HEK293 (cell line): ENCODE measurements around the gene BICD2.

Experiments
- CTCF ChIP-seq: fragments of 450-650 bp; formaldehyde crosslinking; IDR thresholded peaks from 2 replicates; pipeline ENCODE4 v1.5.1; 2016; ENCODE audit warnings: missing biosample characterization, missing genetic modification characterization
- KLF16 ChIP-seq: fragments of 450-650 bp; formaldehyde crosslinking; IDR thresholded peaks from 2 replicates; pipeline ENCODE4 v1.5.1; 2017; ENCODE audit warnings: missing biosample characterization, missing genetic modification characterization
- REST ChIP-seq: fragments of 450-650 bp; formaldehyde crosslinking; IDR thresholded peaks from 2 replicates; pipeline ENCODE4 v1.5.1; 2016; ENCODE audit warnings: missing biosample characterization, missing genetic modification characterization
- SALL2 ChIP-seq: fragments of 450-650 bp; formaldehyde crosslinking; IDR thresholded peaks from 2 replicates; pipeline ENCODE4 v1.5.0; 2017; ENCODE audit warnings: missing biosample characterization, mild to moderate bottlenecking, missing genetic modification characterization, borderline replicate concordance
- YY1 ChIP-seq: fragments of 450-650 bp; formaldehyde crosslinking; IDR thresholded peaks from 2 replicates; pipeline ENCODE4 v1.5.1; 2018; ENCODE audit warnings: missing biosample characterization, missing genetic modification characterization
- ZEB2 ChIP-seq: fragments of 450-650 bp; formaldehyde crosslinking; IDR thresholded peaks from 2 replicates; pipeline ENCODE4 v1.5.1; 2016; ENCODE audit warnings: missing biosample characterization, missing genetic modification characterization
- ZNF311 ChIP-seq: fragments of 450-650 bp; formaldehyde crosslinking; IDR thresholded peaks from 2 replicates; pipeline ENCODE4 v1.5.1; 2017; ENCODE audit warnings: missing biosample characterization, missing genetic modification characterization, borderline replicate concordance
- ZNF747 ChIP-seq: fragments of 450-650 bp; formaldehyde crosslinking; IDR thresholded peaks from 2 replicates; pipeline ENCODE4 v1.5.1; 2016; ENCODE audit warnings: missing biosample characterization, missing genetic modification characterization

GRCh38 chr9:92661743-92662142 is 102.9 kb downstream of the BICD2 start:
- no peak for TF ChIP-seq CTCF (tag by site-specific recombination)
- TF ChIP-seq SALL2 (tag by site-specific recombination): no peak
- no peak for TF ChIP-seq REST (tag by site-specific recombination)
- TF ChIP-seq ZNF311: no peak
- TF ChIP-seq YY1 (tag by site-specific recombination): no peak
- TF ChIP-seq ZNF747 (tag by site-specific recombination): no peak
- no peak for TF ChIP-seq ZEB2
- TF ChIP-seq KLF16 (tag by site-specific recombination): no peak
